LNCaP clone FGC (cell line): Measurements from ENCODE around the gene UFSP1.
"Not testable (repeated sequence)": the region's sequence is repeated elsewhere in the genome, so short reads cannot be mapped to it uniquely, and the experiment has no call there.

Experiments
- DNase-seq: peaks from one replicate; pipeline ENCODE4 v3.0.0-alpha.2; 2011; ENCODE audit warnings: low read depth
- H3K4me3 ChIP-seq: 2 replicates; pipeline ENCODE4 v1.5.1; 2011; ENCODE audit warnings: mild to moderate bottlenecking, low read depth, low read length, control low read depth
- CTCF ChIP-seq: IDR thresholded peaks from 2 replicates; pipeline ENCODE4 v1.5.1; 2012; ENCODE audit warnings: mild to moderate bottlenecking; ENCODE audit not compliant: control insufficient read depth, insufficient read depth; ENCODE audit errors: extremely low read depth

The UFSP1 gene

GRCh38 chr7:100914879-100915447 is 25.4 kb upstream of the UFSP1 start:
- no peak for TF ChIP-seq CTCF
- no peak for DNase-seq
- H3K4me3 ChIP-seq, result no peak overlapping the region

GRCh38 chr7:100914208-100914878 is 24.8 kb upstream of the UFSP1 start:
- no peak for DNase-seq
- no peak overlapping the region for H3K4me3 ChIP-seq
- TF ChIP-seq CTCF, result no peak

GRCh38 chr7:100911484-100911883 is 22.0 kb upstream of the UFSP1 start:
- TF ChIP-seq CTCF, result no peak
- H3K4me3 ChIP-seq, result no peak overlapping the region
- no peak for DNase-seq

GRCh38 chr7:100910443-100910842 is 20.9 kb upstream of the UFSP1 start:
- DNase-seq, H3K4me3 ChIP-seq: not testable (repeated sequence)

- no peak overlapping the region for H3K4me3 ChIP-seq
- no peak for TF ChIP-seq CTCF
- no peak for DNase-seq
Observed at GRCh38 chr7:100908512-100908911, 19.0 kb upstream of the UFSP1 start.

- TF ChIP-seq CTCF, result no peak
- no peak for DNase-seq
- no peak overlapping the region for H3K4me3 ChIP-seq
Observed at GRCh38 chr7:100902638-100903037, 13.1 kb upstream of the UFSP1 start.

GRCh38 chr7:100901921-100902332 is 12.4 kb upstream of the UFSP1 start:
- H3K4me3 ChIP-seq, result no peak overlapping the region
- TF ChIP-seq CTCF, result no peak
- no peak for DNase-seq
